HCT116 (cell line): Measurements from ENCODE around the gene VEPH1. TPM values are rescaled to one million over a fixed set of nuclear protein-coding genes. Genes with fewer than 3 reads are reported as not detected.

Experiments used
- ATAC-seq: fragments of 200-7000 bp; cut with Tn5 transposase; 2 replicates; pipeline ENCODE4 v1.9.1; 2020; ENCODE audit warnings: mild to moderate bottlenecking, moderate library complexity
- BruUV-seq: library from RNA; stranded (reverse); fragments of 400-500 nt; replicated peaks from 2 replicates; lab custom pipeline; 2021; lab: Mats Ljungman, UMichigan
- CTCF ChIA-PET: fragments of 300-600 bp; sonication (Branson Sonifier 250); formaldehyde crosslinking; loops from one replicate; lab custom pipeline; 2021; ENCODE audit warnings: antibody characterized with exemption; lab: Charles Lee
- POLR2A ChIA-PET: fragments of 300-600, 350-600 bp; sonication (Branson Sonifier 250); formaldehyde crosslinking; loops from one replicate; lab custom pipeline; 2021; ENCODE audit warnings: antibody characterized with exemption; lab: Charles Lee
- RAD21 ChIA-PET, 2 experiments: fragments of 300-600 bp; sonication (Branson Sonifier 250); formaldehyde crosslinking; loops; one replicate each; lab custom pipeline; 2023; ENCODE audit warnings: low total read pairs in 2 of 2; ENCODE audit not compliant: uncharacterized antibody in 2 of 2, unreplicated experiment in 2 of 2, low non-redundant PET in 1 of 2; lab: Charles Lee
- DNase-seq: peaks from one replicate; pipeline ENCODE4 v3.0.0-alpha.2; 2010; ENCODE audit warnings: low read depth, low spot score
- H2AFZ ChIP-seq: fragments of 200-600 bp; shearing (Covaris generic), sonication (generic); 2 replicates; pipeline ENCODE4 v1.6.1; 2017; ENCODE audit warnings: low read depth, mixed run types, mixed read lengths, antibody characterized with exemption, low read length; ENCODE audit not compliant: poor library complexity, severe bottlenecking
- H3K27ac ChIP-seq: 2 replicates; pipeline ENCODE4 v1.5.1; 2012; ENCODE audit warnings: low read depth, low read length
- H3K27me3 ChIP-seq: fragments of 200-600 bp; sonication (generic); 2 replicates; pipeline ENCODE4 v1.6.1; 2016; ENCODE audit warnings: mixed run types, low read length, mixed read lengths; ENCODE audit not compliant: insufficient read depth
- H3K36me3 ChIP-seq, 2 experiments: fragments of 200-500 bp in 1 of 2; fragments of 200-600 bp in 1 of 2; sonication (Bioruptor generic) in 1 of 2; sonication (generic) in 1 of 2; 2 replicates each; pipeline versions ENCODE4 v1.5.1 to v1.6.1; 2014 to 2016; ENCODE audit warnings: low read length in 2 of 2, inconsistent platforms in 1 of 2, mixed read lengths in 1 of 2, mixed run types in 1 of 2; ENCODE audit not compliant: insufficient read depth in 2 of 2, control insufficient read depth in 1 of 2
- H3K4me1 ChIP-seq, 2 experiments: fragments of 200-600 bp in 1 of 2; sonication (generic) in 1 of 2; 2 replicates each; pipeline versions ENCODE4 v1.5.1 to v1.6.1; 2012 to 2017; ENCODE audit warnings: low read length in 2 of 2, inconsistent platforms in 1 of 2, mild to moderate bottlenecking in 1 of 2, mixed read lengths in 1 of 2, mixed run types in 1 of 2, moderate library complexity in 1 of 2; ENCODE audit not compliant: insufficient read depth in 2 of 2, control insufficient read depth in 1 of 2
- H3K4me2 ChIP-seq: fragments of 200-600 bp; sonication (generic); 2 replicates; pipeline ENCODE4 v1.6.1; 2017; ENCODE audit warnings: mixed run types, low read length, mixed read lengths
- H3K4me3 ChIP-seq, 2 experiments: fragments of 200-600 bp in 1 of 2; sonication (generic) in 1 of 2; replicated peaks in 1 of 2; 2 replicates each; pipeline ENCODE4 v1.5.1; 2011 to 2016; ENCODE audit warnings: low read length in 2 of 2, control low read depth in 1 of 2, low read depth in 1 of 2, mild to moderate bottlenecking in 1 of 2, mixed read lengths in 1 of 2, mixed run types in 1 of 2
- H3K79me2 ChIP-seq: fragments of 200-600 bp; sonication (generic); 2 replicates; pipeline ENCODE4 v1.6.1; 2017; ENCODE audit warnings: mild to moderate bottlenecking, mixed run types, low read length, moderate library complexity, mixed read lengths; ENCODE audit not compliant: insufficient read depth
- H3K9ac ChIP-seq: fragments of 200-600 bp; sonication (generic); 2 replicates; pipeline ENCODE4 v1.6.1; 2016; ENCODE audit warnings: low read length, mixed read lengths
- H3K9me2 ChIP-seq: fragments of 200-600 bp; sonication (generic), shearing (Covaris generic); 2 replicates; pipeline ENCODE4 v1.6.1; 2017; ENCODE audit warnings: mixed run types, mild to moderate bottlenecking, moderate library complexity; ENCODE audit not compliant: insufficient read depth
- H3K9me3 ChIP-seq, 2 experiments: fragments of 200-500 bp in 1 of 2; fragments of 200-600 bp in 1 of 2; sonication (Bioruptor generic) in 1 of 2; sonication (generic) in 1 of 2; 2 replicates each; pipeline ENCODE4 v1.6.1; 2014 to 2017; ENCODE audit warnings: low read length in 2 of 2, mixed read lengths in 2 of 2, inconsistent platforms in 1 of 2, low read depth in 1 of 2, mild to moderate bottlenecking in 1 of 2, mixed run types in 1 of 2, moderate library complexity in 1 of 2; ENCODE audit not compliant: control insufficient read depth in 1 of 2, insufficient read depth in 1 of 2
- H4K20me1 ChIP-seq: fragments of 200-600 bp; sonication (generic), shearing (Covaris generic); 2 replicates; pipeline ENCODE4 v1.6.1; 2017; ENCODE audit warnings: mixed run types, mild to moderate bottlenecking, moderate library complexity; ENCODE audit not compliant: insufficient read depth
- CBX3 ChIP-seq: IDR thresholded peaks from 2 replicates; pipeline ENCODE4 v1.6.1; 2012; ENCODE audit warnings: low read depth
- EGR1 ChIP-seq: IDR thresholded peaks from 2 replicates; pipeline ENCODE4 v1.6.1; 2012; ENCODE audit warnings: low read depth
- FOSL1 ChIP-seq: IDR thresholded peaks from 2 replicates; pipeline ENCODE4 v1.6.1; 2012; ENCODE audit warnings: low read depth
- RAD21 ChIP-seq: IDR thresholded peaks from 2 replicates; pipeline ENCODE4 v1.6.1; 2012; ENCODE audit warnings: low read depth, mild to moderate bottlenecking
- REST ChIP-seq: IDR thresholded peaks from 2 replicates; pipeline ENCODE4 v1.6.1; 2012; ENCODE audit warnings: low read depth
- intact Hi-C: fragments of 100-400 bp; cut with micrococcal nuclease; formaldehyde crosslinking; loops from 2 replicates; pipeline ENCODE4 v1.10.0; 2022
- total RNA-seq: library from RNA; stranded (reverse); gene quantifications from one replicate; pipeline ENCODE4 v1.2.1, GENCODE V29; 2021; ENCODE audit not compliant: unreplicated experiment
- TF ChIP-seq, protein P1 (sequence below): IDR thresholded peaks from 2 replicates; pipeline ENCODE4 v1.6.1; 2012
- TF ChIP-seq, protein P2 (sequence below), 3 experiments: fragments of 200-600 bp in 1 of 3; sonication (generic) in 1 of 3; IDR thresholded peaks in 2 of 3; conservative IDR thresholded peaks in 1 of 3; 2 replicates each; pipeline ENCODE4 v1.5.1; 2012 to 2017; ENCODE audit warnings: low read depth in 2 of 3, low read length in 2 of 3, antibody characterized with exemption in 1 of 3, borderline replicate concordance in 1 of 3, control low read depth in 1 of 3, mild to moderate bottlenecking in 1 of 3, mixed read lengths in 1 of 3, mixed run types in 1 of 3, moderate library complexity in 1 of 3; ENCODE audit not compliant: insufficient read depth in 1 of 3

VEPH1 gene
- total RNA-seq, 1 experiment from 2014 or later = 4.9 TPM

- Histone ChIP-seq H3K27ac (no peak overlapping the region), H2AFZ (no peak overlapping the region), H3K4me1 (no peaks in the 10 kb centered on the region), H3K9me3 (no peaks in the 10 kb centered on the region), H3K9ac (no peak overlapping the region), H3K79me2 (no peaks in the 10 kb centered on the region), H3K4me3 (no peak overlapping the region), H3K36me3 (no peaks in the 10 kb centered on the region), H3K9me2 (no peaks in the 10 kb centered on the region), H3K4me2 (no peak overlapping the region), H4K20me1 (no peaks in the 10 kb centered on the region), H3K27me3 (no peaks in the 10 kb centered on the region)
- peak; percentile 100 for ATAC-seq
- CTCF ChIA-PET = interaction anchor here (0.6 kb wide), 1 partner anchor 24 kb away, joined by 3 read pairs; no protein-coding TSS in a partner anchor
- POLR2A ChIA-PET = interaction anchor here (1.2 kb wide), 1 partner anchor 79 kb away, joined by 3 read pairs; the partner anchor contains the start of gene CCNL1
- no TSS peak for BruUV-seq
- TF ChIP-seq CBX3 = peak; percentile 69; the same call in 1 of the 2 replicates
- TF ChIP-seq, protein P1, sequence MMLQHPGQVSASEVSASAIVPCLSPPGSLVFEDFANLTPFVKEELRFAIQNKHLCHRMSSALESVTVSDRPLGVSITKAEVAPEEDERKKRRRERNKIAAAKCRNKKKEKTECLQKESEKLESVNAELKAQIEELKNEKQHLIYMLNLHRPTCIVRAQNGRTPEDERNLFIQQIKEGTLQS = no peak
- TF ChIP-seq RAD21 = peak; percentile 82
- TF ChIP-seq, protein P2, sequence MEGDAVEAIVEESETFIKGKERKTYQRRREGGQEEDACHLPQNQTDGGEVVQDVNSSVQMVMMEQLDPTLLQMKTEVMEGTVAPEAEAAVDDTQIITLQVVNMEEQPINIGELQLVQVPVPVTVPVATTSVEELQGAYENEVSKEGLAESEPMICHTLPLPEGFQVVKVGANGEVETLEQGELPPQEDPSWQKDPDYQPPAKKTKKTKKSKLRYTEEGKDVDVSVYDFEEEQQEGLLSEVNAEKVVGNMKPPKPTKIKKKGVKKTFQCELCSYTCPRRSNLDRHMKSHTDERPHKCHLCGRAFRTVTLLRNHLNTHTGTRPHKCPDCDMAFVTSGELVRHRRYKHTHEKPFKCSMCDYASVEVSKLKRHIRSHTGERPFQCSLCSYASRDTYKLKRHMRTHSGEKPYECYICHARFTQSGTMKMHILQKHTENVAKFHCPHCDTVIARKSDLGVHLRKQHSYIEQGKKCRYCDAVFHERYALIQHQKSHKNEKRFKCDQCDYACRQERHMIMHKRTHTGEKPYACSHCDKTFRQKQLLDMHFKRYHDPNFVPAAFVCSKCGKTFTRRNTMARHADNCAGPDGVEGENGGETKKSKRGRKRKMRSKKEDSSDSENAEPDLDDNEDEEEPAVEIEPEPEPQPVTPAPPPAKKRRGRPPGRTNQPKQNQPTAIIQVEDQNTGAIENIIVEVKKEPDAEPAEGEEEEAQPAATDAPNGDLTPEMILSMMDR (IDR thresholded peaks at IDR 0.05 in 2 of 3, conservative IDR thresholded peaks at IDR 0.05 in 1 of 3; ENCODE audit: borderline replicate concordance in 1 of 3, insufficient read depth in 1 of 3, low read depth in 2 of 3, low read length in 2 of 3) = peak; percentile 57 to 95 (median 87); a peak in 5 of 6 replicates
- no peak for TF ChIP-seq REST
- TF ChIP-seq FOSL1 = no peak
- no peak for TF ChIP-seq EGR1
- peak; percentile 46 for DNase-seq
- RAD21 ChIA-PET = no interaction called here
- intact Hi-C loops = loop anchor here (2.0 kb wide), 1 partner anchor 34 kb away; no protein-coding TSS in a partner anchor
Measured at GRCh38 chr3:157239082-157239704, 264.0 kb downstream of the VEPH1 start.
